GM12872 (cell line): ENCODE measurements around the gene PHYKPL.

Experiments used
- CTCF ChIP-seq: IDR thresholded peaks from 3 replicates; pipeline ENCODE4 v1.5.1; 2011; ENCODE audit warnings: low read depth, mild to moderate bottlenecking, low read length, moderate library complexity; ENCODE audit not compliant: insufficient read depth

Gene PHYKPL

GRCh38 chr5:178271231-178271630 is 38.6 kb upstream of the PHYKPL start:
- no peak for TF ChIP-seq CTCF

- TF ChIP-seq CTCF = no peak
These were observed 36.9 kb upstream of the PHYKPL start for GRCh38 chr5:178269499-178269898.

- TF ChIP-seq CTCF = no peak
These were observed 35.3 kb upstream of the PHYKPL start for GRCh38 chr5:178267876-178268275.

GRCh38 chr5:178267245-178267644 is 34.6 kb upstream of the PHYKPL start:
- no peak for TF ChIP-seq CTCF

GRCh38 chr5:178266581-178266980 is 34.0 kb upstream of the PHYKPL start:
- TF ChIP-seq CTCF = no peak

- TF ChIP-seq CTCF = no peak
These were observed 33.1 kb upstream of the PHYKPL start for GRCh38 chr5:178265746-178266145.

GRCh38 chr5:178264044-178264443 is 31.4 kb upstream of the PHYKPL start:
- TF ChIP-seq CTCF = no peak
